ENCODE data around the gene KRT73. TPM values are rescaled to one million over a fixed set of nuclear protein-coding genes. Genes with fewer than 3 reads are reported as not detected.

Gene KRT73
- total RNA-seq, 3 donors from 2014 or later (not counting 1 experiment from before 2014, with no cell fraction given) = 12.4 to 92.9 (median 23.3) TPM

DNA sequence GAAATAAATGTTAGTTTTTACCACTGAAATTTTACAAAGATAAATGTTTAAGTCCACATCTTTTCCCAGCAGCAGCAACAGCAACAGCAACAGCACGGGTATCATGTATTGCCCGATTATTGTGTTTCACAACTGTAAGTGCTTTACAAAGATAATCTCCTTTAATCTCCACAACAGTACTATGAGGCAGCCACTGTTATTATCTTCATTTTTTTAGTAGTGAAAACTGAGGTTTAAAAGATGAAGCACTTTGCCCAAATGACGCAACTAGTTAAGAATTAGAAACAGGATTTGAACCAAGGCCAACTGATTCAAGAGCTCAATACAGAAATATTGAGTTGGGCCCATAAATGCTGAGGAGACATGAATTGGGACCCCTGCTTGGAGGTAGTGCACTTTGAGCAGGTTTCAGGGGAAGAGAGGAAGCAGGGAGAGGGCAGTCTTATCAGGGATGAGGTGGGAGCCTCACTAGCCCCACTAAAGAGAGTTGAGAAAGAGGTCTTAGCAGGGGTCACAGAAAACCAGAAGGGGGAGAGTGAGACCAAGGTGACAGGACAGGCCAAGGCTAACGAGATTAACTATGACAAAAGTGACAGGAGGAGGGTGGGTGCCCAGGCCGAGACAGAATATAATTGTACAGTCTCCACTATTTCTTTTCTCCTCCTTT, 18.4 kb upstream of the KRT73 start:
- H3K27me3 Mint-ChIP-seq (ENCODE audit: low read depth in 2 of 2) = no peaks in the 10 kb centered on the region
- intact Hi-C loops (cut with micrococcal nuclease) = loop anchor here (1.0 kb wide), 2 partner anchors 9 to 69 kb away; no protein-coding TSS in a partner anchor
- Histone ChIP-seq H3K27ac (ENCODE audit: low read length) (no peak overlapping the region), H3K4me3 (ENCODE audit: low read length) (no peak overlapping the region), H3K9me3 (ENCODE audit: control insufficient read depth, insufficient read depth, low read length) (no peaks in the 10 kb centered on the region), H3K36me3 (ENCODE audit: control insufficient read depth, insufficient read depth, low read length) (no peaks in the 10 kb centered on the region), H3K27me3 (ENCODE audit: control insufficient read depth, insufficient read depth, low read length) (no peaks in the 10 kb centered on the region), H3K4me1 (ENCODE audit: control insufficient read depth, insufficient read depth, low read length) (peaks cover 24% of the 10 kb centered on the region)
- DNase-seq = no peak
- peak overlapping the region; percentile 61 for H3K4me3 Mint-ChIP-seq
- 65% methylated on average over 5 of the region's 5 CpGs for WGBS (ENCODE audit: insufficient coverage)
- H3K9me3 Mint-ChIP-seq = no peaks in the 10 kb centered on the region
- peak overlapping the region; percentile 76 to 79 for H3K27ac Mint-ChIP-seq
- peaks cover 60 to 61% of the 10 kb centered on the region in 2 donors for H3K4me1 Mint-ChIP-seq
- peak; percentile 15 to 57 (median 53) for ATAC-seq
- TF ChIP-seq, protein P1, sequence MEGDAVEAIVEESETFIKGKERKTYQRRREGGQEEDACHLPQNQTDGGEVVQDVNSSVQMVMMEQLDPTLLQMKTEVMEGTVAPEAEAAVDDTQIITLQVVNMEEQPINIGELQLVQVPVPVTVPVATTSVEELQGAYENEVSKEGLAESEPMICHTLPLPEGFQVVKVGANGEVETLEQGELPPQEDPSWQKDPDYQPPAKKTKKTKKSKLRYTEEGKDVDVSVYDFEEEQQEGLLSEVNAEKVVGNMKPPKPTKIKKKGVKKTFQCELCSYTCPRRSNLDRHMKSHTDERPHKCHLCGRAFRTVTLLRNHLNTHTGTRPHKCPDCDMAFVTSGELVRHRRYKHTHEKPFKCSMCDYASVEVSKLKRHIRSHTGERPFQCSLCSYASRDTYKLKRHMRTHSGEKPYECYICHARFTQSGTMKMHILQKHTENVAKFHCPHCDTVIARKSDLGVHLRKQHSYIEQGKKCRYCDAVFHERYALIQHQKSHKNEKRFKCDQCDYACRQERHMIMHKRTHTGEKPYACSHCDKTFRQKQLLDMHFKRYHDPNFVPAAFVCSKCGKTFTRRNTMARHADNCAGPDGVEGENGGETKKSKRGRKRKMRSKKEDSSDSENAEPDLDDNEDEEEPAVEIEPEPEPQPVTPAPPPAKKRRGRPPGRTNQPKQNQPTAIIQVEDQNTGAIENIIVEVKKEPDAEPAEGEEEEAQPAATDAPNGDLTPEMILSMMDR (IDR thresholded peaks at IDR 0.05) = no peak
- H3K36me3 Mint-ChIP-seq = no peaks in the 10 kb centered on the region

DNA sequence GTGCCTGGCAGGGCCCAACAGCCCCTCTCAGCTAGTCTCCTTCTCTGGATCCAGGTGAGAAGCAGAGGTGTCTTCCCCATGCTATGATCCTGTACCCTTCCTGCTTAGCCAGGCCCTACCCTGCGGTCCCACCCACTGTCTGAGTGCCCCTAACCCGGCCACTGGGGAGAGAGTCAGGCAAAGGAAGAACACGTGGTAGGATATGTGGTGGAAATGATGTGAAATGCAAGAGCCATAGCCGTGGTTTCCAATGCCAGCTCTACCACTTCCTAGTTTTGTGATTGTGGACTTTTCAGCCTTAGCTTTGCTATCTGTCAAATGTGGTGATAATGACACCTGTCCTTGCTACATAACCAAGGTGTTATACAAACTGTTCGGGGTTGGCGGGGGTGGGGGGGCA, 17.8 kb upstream of the KRT73 start:
- Histone ChIP-seq H3K27me3 (ENCODE audit: control insufficient read depth, insufficient read depth, low read length) (no peaks in the 10 kb centered on the region), H3K4me3 (ENCODE audit: low read length) (no peak overlapping the region), H3K36me3 (ENCODE audit: control insufficient read depth, insufficient read depth, low read length) (no peaks in the 10 kb centered on the region), H3K9me3 (ENCODE audit: control insufficient read depth, insufficient read depth, low read length) (no peaks in the 10 kb centered on the region), H3K27ac (ENCODE audit: low read length) (no peak overlapping the region), H3K4me1 (ENCODE audit: control insufficient read depth, insufficient read depth, low read length) (peaks cover 28% of the 10 kb centered on the region)
- Mint-ChIP-seq H3K27ac (peak overlapping the region; percentile 76 to 79), H3K9me3 (no peaks in the 10 kb centered on the region), H3K36me3 (no peaks in the 10 kb centered on the region), H3K27me3 (ENCODE audit: low read depth in 2 of 2) (no peaks in the 10 kb centered on the region), H3K4me3 (peak overlapping the region; percentile 61), H3K4me1 (peaks cover 58 to 61% of the 10 kb centered on the region in 2 donors)
- 30% methylated on average over 6 of the region's 6 CpGs for WGBS (ENCODE audit: insufficient coverage)
- peak; percentile 67 to 89 (median 79) for ATAC-seq
- intact Hi-C loops (cut with micrococcal nuclease) = loop anchor here (1.0 kb wide), 2 partner anchors 9 to 69 kb away; no protein-coding TSS in a partner anchor
- TF ChIP-seq, protein P1 (IDR thresholded peaks at IDR 0.05) = no peak
- DNase-seq = peak in 1 of 2 donors; percentile 41

DNA sequence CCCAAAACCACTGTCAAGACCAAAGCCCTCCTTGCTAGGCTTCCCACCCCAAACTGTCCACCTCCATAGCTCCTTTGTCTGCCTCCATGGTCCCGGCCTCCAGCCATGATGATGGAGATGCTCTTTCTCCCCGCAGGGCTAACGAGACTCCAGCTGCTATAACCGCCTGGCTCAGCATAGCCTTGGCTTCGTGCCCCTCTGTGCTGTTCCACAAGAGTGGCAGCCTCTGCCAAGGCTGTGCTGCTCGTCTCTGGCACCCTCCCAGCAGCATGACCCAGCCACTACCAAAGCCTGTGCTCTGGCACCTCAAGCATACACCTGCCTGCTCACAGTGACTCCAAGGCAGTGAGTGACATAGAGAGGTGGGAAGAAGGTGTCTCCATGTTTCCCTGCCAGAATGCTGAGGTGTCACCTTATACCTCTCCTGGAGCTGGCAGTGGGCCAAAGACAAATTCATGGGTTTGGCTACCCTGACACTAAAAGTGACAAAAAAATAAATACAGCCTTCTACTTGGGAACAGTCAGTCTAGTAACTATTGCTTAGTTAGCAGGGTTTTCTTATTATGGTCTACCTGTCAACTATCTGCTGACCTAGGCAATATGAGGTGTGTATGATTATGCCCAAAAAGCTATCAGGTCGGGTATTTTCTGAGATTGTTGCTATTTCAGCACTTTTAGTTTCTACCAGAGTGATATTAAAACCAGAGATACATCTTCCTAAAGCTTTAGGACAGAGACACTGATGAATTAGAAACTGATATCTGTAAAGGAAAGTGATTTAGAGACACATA, 16.1 kb upstream of the KRT73 start:
- Mint-ChIP-seq H3K4me1 (peaks cover 74% of the 10 kb centered on the region in 2 donors), H3K27ac (peak overlapping the region; percentile 18 to 67), H3K9me3 (no peaks in the 10 kb centered on the region), H3K4me3 (no peak overlapping the region), H3K36me3 (no peaks in the 10 kb centered on the region), H3K27me3 (ENCODE audit: low read depth in 2 of 2) (no peaks in the 10 kb centered on the region)
- intact Hi-C loops (cut with micrococcal nuclease) = loop anchor here (5.0 kb wide), 1 partner anchor 47 kb away; no protein-coding TSS in a partner anchor
- Histone ChIP-seq H3K36me3 (ENCODE audit: control insufficient read depth, insufficient read depth, low read length) (no peaks in the 10 kb centered on the region), H3K9me3 (ENCODE audit: control insufficient read depth, insufficient read depth, low read length) (no peaks in the 10 kb centered on the region), H3K4me1 (ENCODE audit: control insufficient read depth, insufficient read depth, low read length) (peaks cover 45% of the 10 kb centered on the region), H3K27ac (ENCODE audit: low read length) (no peak overlapping the region), H3K27me3 (ENCODE audit: control insufficient read depth, insufficient read depth, low read length) (no peaks in the 10 kb centered on the region), H3K4me3 (ENCODE audit: low read length) (no peak overlapping the region)
- DNase-seq = no peak
- TF ChIP-seq, protein P1 (IDR thresholded peaks at IDR 0.05) = no peak
- ATAC-seq = no peak
- 69% methylated on average over 7 of the region's 7 CpGs for whole genome bisulfite sequencing (ENCODE audit: insufficient coverage)

Data from natural killer cell (primary cell).